ENCODE results near the gene SPATC1L.

DNA sequence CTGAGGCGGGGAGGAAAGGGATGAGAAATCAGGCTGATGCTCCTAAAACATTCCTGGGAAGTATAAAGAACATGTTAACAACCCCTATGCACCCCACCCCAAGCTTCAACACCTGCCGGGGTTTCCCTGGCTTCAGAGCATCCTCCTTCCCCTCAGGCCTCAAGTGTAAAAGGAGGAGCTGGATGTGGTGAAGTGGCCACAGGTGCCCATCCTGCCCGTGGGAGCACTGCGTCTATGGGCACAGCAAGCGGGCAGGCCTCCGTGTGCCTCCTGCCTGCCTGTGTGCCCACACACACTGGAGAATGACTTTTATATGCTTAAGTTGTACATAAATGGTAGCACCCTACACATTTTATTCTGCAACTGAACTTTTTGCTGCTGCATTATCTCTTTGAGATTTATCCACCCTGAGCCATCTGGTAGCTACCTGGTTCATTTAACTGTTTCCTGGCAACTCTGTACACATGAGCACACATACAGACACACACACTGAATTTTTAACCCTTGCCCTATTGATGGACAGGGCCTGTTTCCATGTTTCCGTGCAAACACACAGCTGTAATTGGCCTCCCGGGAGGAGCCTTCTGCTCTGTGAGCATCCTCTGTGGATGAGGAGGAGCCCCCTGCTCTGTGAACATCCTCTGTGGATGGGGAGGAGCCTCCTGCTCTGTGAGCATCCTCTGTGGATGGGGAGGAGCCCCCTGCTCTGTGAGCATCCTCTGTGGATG is 15.4 kb downstream of the SPATC1L start:
- no peak for TF ChIP-seq POLR2A (IDR thresholded peaks at IDR 0.05)
- TF ChIP-seq, protein P1, sequence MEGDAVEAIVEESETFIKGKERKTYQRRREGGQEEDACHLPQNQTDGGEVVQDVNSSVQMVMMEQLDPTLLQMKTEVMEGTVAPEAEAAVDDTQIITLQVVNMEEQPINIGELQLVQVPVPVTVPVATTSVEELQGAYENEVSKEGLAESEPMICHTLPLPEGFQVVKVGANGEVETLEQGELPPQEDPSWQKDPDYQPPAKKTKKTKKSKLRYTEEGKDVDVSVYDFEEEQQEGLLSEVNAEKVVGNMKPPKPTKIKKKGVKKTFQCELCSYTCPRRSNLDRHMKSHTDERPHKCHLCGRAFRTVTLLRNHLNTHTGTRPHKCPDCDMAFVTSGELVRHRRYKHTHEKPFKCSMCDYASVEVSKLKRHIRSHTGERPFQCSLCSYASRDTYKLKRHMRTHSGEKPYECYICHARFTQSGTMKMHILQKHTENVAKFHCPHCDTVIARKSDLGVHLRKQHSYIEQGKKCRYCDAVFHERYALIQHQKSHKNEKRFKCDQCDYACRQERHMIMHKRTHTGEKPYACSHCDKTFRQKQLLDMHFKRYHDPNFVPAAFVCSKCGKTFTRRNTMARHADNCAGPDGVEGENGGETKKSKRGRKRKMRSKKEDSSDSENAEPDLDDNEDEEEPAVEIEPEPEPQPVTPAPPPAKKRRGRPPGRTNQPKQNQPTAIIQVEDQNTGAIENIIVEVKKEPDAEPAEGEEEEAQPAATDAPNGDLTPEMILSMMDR (IDR thresholded peaks at IDR 0.05), result no peak
